ENCODE results near the gene SNAP25.

The SNAP25 gene

GRCh38 chr20:10217721-10218410 lies 764 bp upstream of the SNAP25 start:
- peak in 1 of 5 experiments; percentile 48 for DNase-seq

- peak; percentile 24 to 65 (median 40) for DNase-seq
Measured at GRCh38 chr20:10219452-10219791, 792 bp downstream of the SNAP25 start.

GRCh38 chr20:10219993-10220750 lies 1.5 kb downstream of the SNAP25 start:
- DNase-seq: no peak

- DNase-seq: no peak
Measured at GRCh38 chr20:10221021-10221420, 2.4 kb downstream of the SNAP25 start.

GRCh38 chr20:10225439-10226060 lies 6.9 kb downstream of the SNAP25 start:
- no peak for DNase-seq

- DNase-seq: no peak
Measured at GRCh38 chr20:10228330-10228729, 9.7 kb downstream of the SNAP25 start.

- no peak for DNase-seq
Measured at GRCh38 chr20:10231290-10231689, 12.7 kb downstream of the SNAP25 start.

- no peak for DNase-seq
Measured at GRCh38 chr20:10236540-10237533, 18.2 kb downstream of the SNAP25 start.

GRCh38 chr20:10239954-10240353 lies 21.3 kb downstream of the SNAP25 start:
- DNase-seq: no peak

GRCh38 chr20:10240655-10241054 lies 22.0 kb downstream of the SNAP25 start:
- no peak for DNase-seq

GRCh38 chr20:10242166-10242565 lies 23.5 kb downstream of the SNAP25 start:
- no peak for DNase-seq

- no peak for DNase-seq
Measured at GRCh38 chr20:10247440-10247839, 28.8 kb downstream of the SNAP25 start.

GRCh38 chr20:10249048-10249770 lies 30.6 kb downstream of the SNAP25 start:
- DNase-seq: no peak

GRCh38 chr20:10249822-10250221 lies 31.2 kb downstream of the SNAP25 start:
- no peak for DNase-seq

- DNase-seq: no peak
Measured at GRCh38 chr20:10250902-10251301, 32.3 kb downstream of the SNAP25 start.

- no peak for DNase-seq
Measured at GRCh38 chr20:10253780-10254179, 35.1 kb downstream of the SNAP25 start.

GRCh38 chr20:10255846-10256245 lies 37.2 kb downstream of the SNAP25 start:
- no peak for DNase-seq

- no peak for DNase-seq
Measured at GRCh38 chr20:10259166-10259565, 40.5 kb downstream of the SNAP25 start.

- DNase-seq: no peak
Measured at GRCh38 chr20:10260316-10260715, 41.7 kb downstream of the SNAP25 start.

- no peak for DNase-seq
Measured at GRCh38 chr20:10261702-10262101, 43.1 kb downstream of the SNAP25 start.

GRCh38 chr20:10263385-10264165 lies 44.9 kb downstream of the SNAP25 start:
- no peak for DNase-seq

All from T-helper 2 cell (primary cell).